Stimulated activated CD4-positive, alpha-beta T cell treated with anti-CD3 and anti-CD28 coated beads, Interleukin-2, amount 100 ng/mL, for 24 hours (primary cell): ENCODE data around the gene HES1.

Experiments used
- DNase-seq, 2 donors: peaks; one replicate each; pipeline ENCODE4 v3.0.0-alpha.2; 2020

HES1 gene

GRCh38 chr3:194170793-194171192 lies 34.8 kb downstream of the HES1 start:
- DNase-seq, result no peak

DNA sequence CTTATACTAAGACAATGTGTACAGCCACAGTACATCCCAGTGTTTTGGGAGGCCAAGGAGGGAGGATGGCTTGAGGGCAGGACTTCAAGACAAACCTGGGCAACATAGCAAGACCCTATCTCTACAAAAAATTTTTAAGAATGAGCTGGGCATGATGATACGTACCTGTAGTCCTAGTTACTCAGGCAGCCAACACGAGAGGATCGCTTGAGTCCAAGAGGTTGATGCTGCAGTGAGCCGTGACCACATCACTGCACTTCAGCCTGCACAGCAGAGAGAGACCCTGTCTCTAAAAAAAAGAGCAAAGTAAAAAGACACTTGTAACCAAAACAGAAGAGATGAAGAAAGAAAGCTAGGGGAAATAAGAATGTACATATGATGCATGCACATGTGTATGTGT lies 38.5 kb downstream of the HES1 start:
- DNase-seq, result no peak

DNA sequence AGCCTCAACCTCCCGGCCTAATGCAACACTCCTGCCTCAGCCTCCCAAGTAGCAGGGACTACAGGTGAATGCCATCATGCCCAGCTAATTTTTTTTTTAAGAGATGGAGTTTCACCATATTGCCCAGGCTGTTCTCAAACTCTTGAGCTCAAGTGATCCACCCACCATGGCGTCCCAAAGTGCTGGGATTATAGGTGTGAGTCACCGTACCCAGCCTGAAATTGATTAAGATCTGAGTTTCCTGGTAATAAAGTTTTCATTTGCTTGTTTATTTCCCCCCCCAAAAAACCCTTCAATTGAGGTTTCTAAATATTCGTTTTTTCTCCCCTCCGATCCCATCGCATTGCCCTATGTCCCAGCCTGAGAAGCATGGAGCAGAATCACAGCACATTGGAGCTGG lies 39.0 kb downstream of the HES1 start:
- no peak for DNase-seq

GRCh38 chr3:194176274-194176991 lies 40.5 kb downstream of the HES1 start:
- DNase-seq, result no peak

- no peak for DNase-seq
Observed at GRCh38 chr3:194177141-194177540, 41.2 kb downstream of the HES1 start.

DNA sequence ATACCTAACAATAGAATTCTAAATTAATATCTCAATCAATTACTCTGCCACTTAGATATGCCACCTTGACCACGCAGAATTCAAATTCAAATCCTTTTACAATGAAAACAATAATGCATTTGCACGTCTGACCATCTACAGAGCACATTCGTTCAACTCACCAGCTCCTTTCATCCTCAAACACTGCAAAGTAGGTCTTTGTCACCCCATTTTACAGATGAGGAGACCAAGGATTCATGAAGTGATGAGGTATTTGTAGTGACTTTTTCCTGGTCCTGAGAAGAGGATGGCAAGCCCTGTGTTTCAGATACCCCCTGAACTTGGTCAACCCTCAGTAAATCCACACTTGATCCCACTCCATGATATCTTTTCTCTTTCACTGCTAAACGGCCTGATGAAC lies 42.2 kb downstream of the HES1 start:
- no peak for DNase-seq

- no peak for DNase-seq
Observed at GRCh38 chr3:194178669-194179068, 42.7 kb downstream of the HES1 start.

GRCh38 chr3:194180570-194180969 lies 44.6 kb downstream of the HES1 start:
- no peak for DNase-seq

DNA sequence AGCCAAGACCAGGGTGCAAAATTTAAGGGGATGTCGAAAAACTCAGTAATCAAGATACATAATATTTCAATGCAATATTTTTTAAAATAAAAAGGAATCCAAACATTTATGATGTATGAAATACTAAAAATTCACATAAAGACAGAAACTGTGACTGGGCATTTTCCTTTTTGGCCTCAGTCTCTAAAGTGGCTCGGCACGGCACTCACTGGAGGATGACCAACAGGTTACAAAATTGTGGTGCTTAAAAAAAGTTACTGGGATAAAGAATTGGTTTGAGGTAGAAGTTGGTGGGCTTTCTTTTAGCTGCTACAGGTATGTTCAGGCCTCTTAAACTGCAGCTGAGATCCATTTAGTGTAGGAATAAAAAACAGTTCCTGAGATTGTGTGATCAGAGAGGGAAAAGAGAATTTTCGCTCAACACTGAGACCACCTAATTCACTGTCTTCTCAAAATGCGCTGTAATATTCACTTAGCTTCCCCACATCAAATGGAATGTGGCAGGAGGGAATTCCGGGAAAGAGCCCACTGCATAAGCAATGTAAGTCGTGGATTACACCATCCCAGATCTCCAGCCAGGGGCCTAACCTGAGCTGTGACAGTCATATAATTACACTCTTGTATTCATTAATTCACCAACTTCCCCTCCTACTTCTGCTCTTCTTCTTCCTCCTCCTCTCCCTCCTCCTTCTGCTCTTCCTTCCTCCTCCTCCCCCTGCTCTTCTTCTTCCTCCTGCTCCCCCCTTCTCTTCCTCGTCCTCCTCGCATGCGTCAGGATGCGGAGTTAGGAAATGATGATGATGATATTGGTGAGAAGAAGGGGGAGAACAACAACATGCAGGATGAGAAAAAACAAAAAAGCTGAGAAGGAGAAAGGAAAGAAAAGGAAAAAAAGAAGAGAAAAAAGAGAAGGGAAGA lies 45.9 kb downstream of the HES1 start:
- DNase-seq, result no peak

DNA sequence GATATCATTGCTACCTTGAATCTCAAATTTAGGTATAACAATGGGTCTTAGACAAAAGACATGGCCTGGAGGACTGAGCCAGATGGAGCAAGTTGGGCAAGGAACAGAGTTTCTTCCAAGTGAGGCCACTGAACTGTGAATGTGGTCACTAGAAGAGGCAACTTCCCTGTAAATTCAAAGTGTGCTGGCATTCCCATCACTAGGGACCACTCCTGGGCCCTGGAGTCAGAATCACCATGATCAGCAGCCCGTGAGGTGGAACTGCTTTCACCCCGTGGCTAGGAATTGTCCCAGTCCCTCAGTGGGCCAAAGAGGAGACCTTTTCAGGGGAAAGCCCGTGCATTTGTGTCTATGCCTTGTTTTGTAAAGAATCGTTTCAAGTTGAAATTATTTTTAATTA lies 47.3 kb downstream of the HES1 start:
- no peak for DNase-seq

DNA sequence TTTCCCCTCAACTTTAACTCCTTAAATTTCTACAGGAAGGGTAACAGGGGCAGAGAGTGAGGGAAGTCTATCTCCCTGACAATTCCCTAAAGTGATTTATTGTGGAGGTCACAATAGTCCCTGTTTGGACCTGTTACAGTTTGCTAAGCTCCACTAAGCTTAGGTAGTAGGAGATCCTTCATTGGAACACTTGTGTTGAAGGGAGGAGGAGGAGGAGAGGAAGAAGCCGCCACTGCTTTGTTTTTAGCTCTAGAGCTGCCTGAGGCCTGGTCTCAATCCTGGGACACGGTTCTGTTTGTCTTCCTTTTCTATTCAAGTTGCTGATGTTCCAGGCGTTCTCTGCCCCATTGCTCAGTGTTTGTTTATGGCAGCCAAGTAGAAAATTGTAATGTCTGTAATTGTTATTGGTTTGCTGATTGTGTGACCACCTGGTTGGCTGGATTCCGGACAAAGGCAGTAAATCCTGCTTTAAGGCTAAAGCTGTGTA lies 48.4 kb downstream of the HES1 start:
- no peak for DNase-seq

DNA sequence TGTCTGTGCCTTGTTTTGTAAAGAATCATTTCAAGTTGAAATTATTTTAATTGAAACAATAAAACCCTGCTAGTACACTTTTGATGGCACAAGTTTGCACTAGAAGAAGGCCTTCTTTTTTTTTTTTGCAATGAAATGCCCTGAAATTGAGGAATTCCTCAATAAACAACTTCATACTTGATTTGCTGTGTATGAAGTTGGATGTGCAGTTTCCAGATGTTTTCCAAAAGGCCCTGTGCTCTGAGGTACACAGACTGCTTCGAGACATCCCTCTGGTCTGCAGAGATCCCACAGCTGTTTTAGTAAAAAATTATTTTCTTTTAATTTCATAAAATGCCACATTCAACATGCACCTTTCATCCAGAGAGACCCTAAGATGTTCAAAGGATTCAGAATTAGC lies 48.9 kb downstream of the HES1 start:
- no peak for DNase-seq

DNA sequence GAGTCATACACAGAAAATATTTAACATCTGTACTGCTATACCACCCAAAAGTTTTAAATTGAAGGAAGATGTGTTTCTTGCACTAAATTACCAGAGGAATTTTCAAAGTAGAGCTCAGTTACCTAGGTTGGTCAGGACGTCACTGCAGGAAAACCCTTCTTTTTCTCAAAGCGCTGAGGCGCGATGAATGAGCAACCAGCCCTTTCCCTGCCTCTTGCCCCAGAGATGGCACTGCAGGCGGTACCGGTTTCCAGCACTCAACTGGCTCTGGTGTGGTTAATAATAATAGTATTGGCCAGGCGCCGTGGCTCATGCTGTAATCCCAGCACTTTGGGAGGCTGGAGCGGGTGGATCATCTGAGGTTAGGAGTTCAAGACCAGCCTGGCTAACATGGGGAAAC lies 49.3 kb downstream of the HES1 start:
- no peak for DNase-seq

DNA sequence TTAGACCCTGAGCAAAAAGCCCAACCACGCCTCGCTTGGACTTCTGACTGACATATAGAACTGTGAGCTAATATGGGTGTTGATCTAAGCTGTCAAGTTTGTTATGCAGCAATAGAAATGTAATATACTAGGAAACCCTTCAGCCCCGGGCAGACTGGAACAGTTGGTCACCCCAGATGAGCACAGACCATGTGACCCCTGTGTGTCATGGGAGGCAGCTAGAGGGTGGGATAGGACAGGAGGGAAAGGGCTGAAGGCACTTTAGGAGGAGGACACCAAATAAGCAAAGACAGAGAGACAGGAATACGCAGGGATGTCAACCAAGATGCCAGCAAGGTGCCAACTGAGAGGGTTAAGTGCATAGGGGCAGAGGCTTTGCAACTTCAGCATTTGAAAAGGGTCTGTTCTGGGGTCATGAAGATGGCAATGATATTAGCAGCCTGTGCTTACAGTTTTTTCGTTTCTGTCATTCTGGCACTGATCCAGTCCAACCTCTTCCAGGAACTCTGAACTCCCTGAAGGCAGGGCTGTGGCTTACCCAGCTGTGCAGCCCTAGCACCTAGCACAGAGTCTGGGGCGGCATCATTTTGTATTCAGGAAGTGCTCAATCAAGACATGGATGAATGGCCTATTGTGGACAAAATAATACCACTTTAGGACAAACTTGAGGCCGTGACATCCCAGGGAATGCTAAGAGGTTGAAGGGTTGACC lies 51.4 kb downstream of the HES1 start:
- no peak for DNase-seq
